Prostate gland (tissue), 2 donors: Measurements from ENCODE around the gene MYNN. TPM values are rescaled to one million over a fixed set of nuclear protein-coding genes. Genes with fewer than 3 reads are reported as not detected.

Experiments used
- DNase-seq: peaks from one replicate; pipeline ENCODE4 v3.0.0-alpha.2; 2019; ENCODE audit warnings: low spot score
- H3K27ac ChIP-seq, 2 donors: fragments of 200-600 bp; sonication (generic); 2 replicates each; pipeline ENCODE4 v1.5.1; 2017 to 2019
- H3K27me3 ChIP-seq: fragments of 200-600 bp; sonication (generic); replicated peaks from 2 replicates; pipeline ENCODE4 v1.5.1; 2019; ENCODE audit not compliant: insufficient read depth
- H3K36me3 ChIP-seq, 2 donors: fragments of 200-600 bp; sonication (generic); 1 replicate in 1 of 2; 2 replicates in 1 of 2; pipeline versions ENCODE4 v1.5.1 to v1.8.1; 2017 to 2019
- H3K4me1 ChIP-seq: fragments of 200-600 bp; sonication (generic); replicated peaks from 2 replicates; pipeline ENCODE4 v1.5.1; 2019
- H3K4me3 ChIP-seq, 2 donors: fragments of 200-600 bp; sonication (generic); 2 replicates each; pipeline ENCODE4 v1.5.1; 2017 to 2019
- H3K9me3 ChIP-seq: fragments of 200-600 bp; sonication (generic); 2 replicates; pipeline ENCODE4 v1.5.1; 2017
- CTCF ChIP-seq, 4 experiments: fragments of 200-600 bp in 2 of 4; fragments of 450-650 bp in 2 of 4; sonication (generic) in 2 of 4; IDR thresholded peaks; 1 replicate in 3 of 4; 2 replicates in 1 of 4; pipeline ENCODE4 v1.5.1; 2016 to 2019; ENCODE audit warnings: antibody characterized with exemption in 4 of 4, mild to moderate bottlenecking in 2 of 4, moderate library complexity in 2 of 4
- POLR2A ChIP-seq: fragments of 450-650 bp; IDR thresholded peaks from one replicate; pipeline ENCODE4 v1.6.1; 2016; ENCODE audit warnings: antibody characterized with exemption, mild to moderate bottlenecking
- POLR2AphosphoS5 ChIP-seq: sonication (generic); formaldehyde crosslinking; IDR thresholded peaks from one replicate; pipeline ENCODE4 v1.6.1; 2017; ENCODE audit warnings: antibody characterized with exemption
- WGBS: methylation state at CpG from one replicate; pipeline ENCODE4 v1.1.5; 2018; 5-methylcytosine and 5-hydroxymethylcytosine counted together
- intact Hi-C: fragments of 100-400 bp; cut with DNase I; formaldehyde crosslinking; loops from one replicate; pipeline ENCODE4 v1.14.2; 2022
- total RNA-seq, 2 donors: library from RNA; depleted of rRNA; stranded (reverse); fragments of >200 nt; gene quantifications; one replicate each; pipeline ENCODE4 v1.1.0, GENCODE V29; 2016

MYNN gene
- total RNA-seq, 2 donors from 2014 or later: 13.5 to 19.9 TPM

GRCh38 chr3:169748670-169749069 is 24.5 kb upstream of the MYNN start:
- DNase-seq: no peak
- H3K36me3 ChIP-seq: no peaks in the 10 kb centered on the region
- no peak for TF ChIP-seq CTCF (IDR thresholded peaks at IDR 0.05)
- TF ChIP-seq POLR2AphosphoS5: no peak
- TF ChIP-seq POLR2A: no peak
- no peak overlapping the region for H3K4me3 ChIP-seq
- no peaks in the 10 kb centered on the region for H3K4me1 ChIP-seq
- WGBS: 47% methylated on average over 3 of the region's 3 CpGs
- H3K27ac ChIP-seq: no peak overlapping the region
- H3K27me3 ChIP-seq: no peaks in the 10 kb centered on the region
- H3K9me3 ChIP-seq: no peaks in the 10 kb centered on the region
- intact Hi-C loops: no loop called here

- DNase-seq: no peak
- intact Hi-C loops: no loop called here
- no peak for TF ChIP-seq POLR2AphosphoS5
- TF ChIP-seq CTCF (IDR thresholded peaks at IDR 0.05): no peak
- no peak for TF ChIP-seq POLR2A
- WGBS: 63% methylated on average over 2 of the region's 2 CpGs
- no peak overlapping the region for H3K27ac ChIP-seq
- H3K4me3 ChIP-seq: no peak overlapping the region
- no peaks in the 10 kb centered on the region for H3K27me3 ChIP-seq
- H3K9me3 ChIP-seq: no peaks in the 10 kb centered on the region
- H3K36me3 ChIP-seq: no peaks in the 10 kb centered on the region
- H3K4me1 ChIP-seq: no peaks in the 10 kb centered on the region
Observed at GRCh38 chr3:169750665-169751064, 22.5 kb upstream of the MYNN start.

GRCh38 chr3:169751875-169752274 is 21.3 kb upstream of the MYNN start:
- Histone ChIP-seq H3K4me1 (no peaks in the 10 kb centered on the region), H3K4me3 (no peak overlapping the region), H3K9me3 (no peaks in the 10 kb centered on the region), H3K27ac (no peak overlapping the region), H3K36me3 (no peaks in the 10 kb centered on the region), H3K27me3 (no peaks in the 10 kb centered on the region)
- intact Hi-C loops: no loop called here
- 74% methylated on average over 2 of the region's 2 CpGs for WGBS
- TF ChIP-seq CTCF (IDR thresholded peaks at IDR 0.05): no peak
- no peak for TF ChIP-seq POLR2AphosphoS5
- TF ChIP-seq POLR2A: no peak
- no peak for DNase-seq

GRCh38 chr3:169754711-169755110 is 18.5 kb upstream of the MYNN start:
- 57% methylated on average over 3 of the region's 3 CpGs for WGBS
- H3K4me1 ChIP-seq: no peaks in the 10 kb centered on the region
- no peak overlapping the region for H3K4me3 ChIP-seq
- no peaks in the 10 kb centered on the region for H3K9me3 ChIP-seq
- H3K27me3 ChIP-seq: no peaks in the 10 kb centered on the region
- H3K36me3 ChIP-seq: no peaks in the 10 kb centered on the region
- DNase-seq: no peak
- H3K27ac ChIP-seq: no peak overlapping the region
- intact Hi-C loops: no loop called here
- TF ChIP-seq POLR2AphosphoS5 (no peak), POLR2A (no peak)

- Histone ChIP-seq H3K27ac (no peak overlapping the region), H3K27me3 (no peaks in the 10 kb centered on the region), H3K4me3 (no peak overlapping the region), H3K4me1 (no peaks in the 10 kb centered on the region), H3K36me3 (no peaks in the 10 kb centered on the region), H3K9me3 (no peaks in the 10 kb centered on the region)
- no peak for DNase-seq
- 63% methylated on average over 2 of the region's 2 CpGs for WGBS
- intact Hi-C loops: no loop called here
- no peak for TF ChIP-seq POLR2A
- no peak for TF ChIP-seq CTCF (IDR thresholded peaks at IDR 0.05)
Observed at GRCh38 chr3:169755488-169755887, 17.7 kb upstream of the MYNN start.
